Measurements from ENCODE around the gene ZBTB16. TPM values are rescaled to one million over a fixed set of nuclear protein-coding genes. Genes with fewer than 3 reads are reported as not detected.

ZBTB16 gene
- total and polyA plus RNA-seq, 2 donors (not counting 3 experiments of a cell fraction or from before 2014, with no cell fraction given): 9.8 to 20.3 TPM

DNA sequence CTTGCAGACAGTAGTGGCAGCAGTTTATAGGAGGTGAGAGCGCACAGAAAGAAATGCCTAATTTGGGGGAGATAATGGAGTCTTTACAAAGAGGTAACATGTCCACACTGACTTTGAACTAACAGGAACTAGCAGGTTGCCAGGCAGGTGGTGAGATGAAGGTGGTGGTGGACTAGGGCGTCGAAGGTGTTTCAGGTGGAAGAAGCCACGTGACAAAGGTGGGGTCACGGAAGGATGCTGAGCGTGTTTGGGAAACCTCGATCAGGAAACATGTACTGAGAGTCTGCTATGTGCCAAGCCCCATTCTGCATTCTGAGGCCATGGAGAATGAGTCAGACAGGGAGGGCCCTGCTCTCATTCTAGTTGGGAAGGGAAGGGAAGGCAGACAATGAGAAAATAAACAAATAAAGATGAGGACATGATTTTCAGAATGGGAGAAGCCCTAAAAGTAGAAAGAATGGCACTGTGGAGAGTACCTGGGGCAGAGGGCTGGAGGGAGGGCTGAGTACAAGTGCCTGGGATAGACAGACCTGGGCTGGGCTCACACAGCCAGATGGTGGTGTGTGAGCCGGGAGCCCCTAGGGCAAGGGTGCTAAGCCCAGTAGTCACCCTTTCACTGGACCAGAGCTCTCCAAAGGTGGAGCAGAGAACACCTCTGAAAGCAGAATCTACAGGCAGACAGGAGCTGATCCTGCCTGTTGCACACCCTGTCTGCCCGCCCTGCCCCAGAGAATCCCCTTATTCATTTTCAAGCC is 220.5 kb downstream of the ZBTB16 start:
- no peaks in the 10 kb centered on the region for H4K20me1 ChIP-seq (replicated peaks; ENCODE audit: control insufficient read depth, extremely low read depth, insufficient read depth, low read length)
- dilution Hi-C loops (cut with MboI; ENCODE audit: extremely low pct_ligation_motif_present, low sequenced_read_pairs): no loop called here
- no peaks in the 10 kb centered on the region for H3K9me1 ChIP-seq (replicated peaks; ENCODE audit: control insufficient read depth, extremely low read depth, insufficient read depth, low read length)
- no peak overlapping the region for H3K9ac ChIP-seq (replicated peaks; ENCODE audit: extremely low read depth, insufficient read depth, low read length)
- no peak overlapping the region for H2AFZ ChIP-seq (ENCODE audit: low read depth, low read length)
- H3K36me3 ChIP-seq (ENCODE audit: control insufficient read depth in 2 of 2, extremely low read depth in 1 of 2, insufficient read depth in 2 of 2, low read length in 2 of 2): no peaks in the 10 kb centered on the region
- ChIA-PET POLR2A (interaction anchor here (1.7 kb wide), 1 partner anchor 28 kb away, joined by 3 read pairs; no protein-coding TSS in a partner anchor), CTCF (interaction anchor here (0.9 to 3.1 kb wide), 17 partner anchors 16 to 483 kb away, joined by 3 to 41 read pairs (median 8); partner anchors contain the start of gene NNMT)
- no peak overlapping the region for H3K4me3 ChIP-seq (replicated peaks in 1 of 3; ENCODE audit: insufficient read depth in 1 of 3, low read depth in 1 of 3, low read length in 3 of 3)
- H3K27ac ChIP-seq (ENCODE audit: insufficient read depth, low read depth, low read length): no peak overlapping the region
- H3K9me3 ChIP-seq (replicated peaks; ENCODE audit: control insufficient read depth, insufficient read depth, low read length): no peaks in the 10 kb centered on the region
- no TSS peak for BruUV-seq (replicated peaks)
- H3K4me2 ChIP-seq (ENCODE audit: insufficient read depth, low read length): no peak overlapping the region
- DNase-seq (ENCODE audit: low read depth, low spot score): peak; percentile 22
- H3K79me2 ChIP-seq (ENCODE audit: control insufficient read depth, insufficient read depth, low read length): no peaks in the 10 kb centered on the region
- peaks cover 5 to 11% of the 10 kb centered on the region in 2 experiments for H3K27me3 ChIP-seq (ENCODE audit: control insufficient read depth in 2 of 2, insufficient read depth in 2 of 2, low read length in 2 of 2)
- H3K4me1 ChIP-seq (ENCODE audit: control insufficient read depth, extremely low read depth, insufficient read depth, low read length): peaks cover 18% of the 10 kb centered on the region
- peak; percentile 71 for FAIRE-seq
- peak; percentile 59 for TF ChIP-seq FOS (IDR thresholded peaks at IDR 0.05; ENCODE audit: borderline replicate concordance, insufficient read depth, low read length)
- TF ChIP-seq JUN (IDR thresholded peaks at IDR 0.05; ENCODE audit: borderline replicate concordance, insufficient read depth, insufficient read length, low read depth): no peak
- no peak for TF ChIP-seq GATA2 (IDR thresholded peaks at IDR 0.05; ENCODE audit: insufficient read depth, insufficient read length, low read depth, low read length)
- no peak for TF ChIP-seq MYC (IDR thresholded peaks at IDR 0.05; ENCODE audit: low read depth, low read length)
- TF ChIP-seq, protein P1, sequence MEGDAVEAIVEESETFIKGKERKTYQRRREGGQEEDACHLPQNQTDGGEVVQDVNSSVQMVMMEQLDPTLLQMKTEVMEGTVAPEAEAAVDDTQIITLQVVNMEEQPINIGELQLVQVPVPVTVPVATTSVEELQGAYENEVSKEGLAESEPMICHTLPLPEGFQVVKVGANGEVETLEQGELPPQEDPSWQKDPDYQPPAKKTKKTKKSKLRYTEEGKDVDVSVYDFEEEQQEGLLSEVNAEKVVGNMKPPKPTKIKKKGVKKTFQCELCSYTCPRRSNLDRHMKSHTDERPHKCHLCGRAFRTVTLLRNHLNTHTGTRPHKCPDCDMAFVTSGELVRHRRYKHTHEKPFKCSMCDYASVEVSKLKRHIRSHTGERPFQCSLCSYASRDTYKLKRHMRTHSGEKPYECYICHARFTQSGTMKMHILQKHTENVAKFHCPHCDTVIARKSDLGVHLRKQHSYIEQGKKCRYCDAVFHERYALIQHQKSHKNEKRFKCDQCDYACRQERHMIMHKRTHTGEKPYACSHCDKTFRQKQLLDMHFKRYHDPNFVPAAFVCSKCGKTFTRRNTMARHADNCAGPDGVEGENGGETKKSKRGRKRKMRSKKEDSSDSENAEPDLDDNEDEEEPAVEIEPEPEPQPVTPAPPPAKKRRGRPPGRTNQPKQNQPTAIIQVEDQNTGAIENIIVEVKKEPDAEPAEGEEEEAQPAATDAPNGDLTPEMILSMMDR (IDR thresholded peaks at IDR 0.05; ENCODE audit: extremely low read depth in 1 of 2, insufficient read depth in 1 of 2, low read depth in 1 of 2, low read length in 2 of 2): no peak
- TF ChIP-seq POLR2AphosphoS5 (IDR thresholded peaks at IDR 0.05; ENCODE audit: insufficient read depth, low read depth, low read length): no peak
- TF ChIP-seq POLR2A (IDR thresholded peaks at IDR 0.05; ENCODE audit: low read depth, low read length): no peak
- intact Hi-C loops (cut with micrococcal nuclease): loop anchor here (1.0 to 10.0 kb wide), 14 partner anchors 15 to 1225 kb away; partner anchors contain the start of genes C11orf71, CADM1, RBM7 and REXO2

All from endothelial cell of umbilical vein (primary cell).